Effector memory CD4-positive, alpha-beta T cell (primary cell): ENCODE results near the gene GC.
"Not testable (repeated sequence)": the region's sequence is repeated elsewhere in the genome, so short reads cannot be mapped to it uniquely, and the experiment has no call there.

ENCODE experiments used
- DNase-seq, 3 donors: peaks; one replicate each; pipeline ENCODE4 v3.0.0-alpha.2; 2020
- H3K27ac ChIP-seq: 2 replicates; pipeline ENCODE4 v1.7.0; 2013; ENCODE audit warnings: mild to moderate bottlenecking, low read length, moderate library complexity; ENCODE audit not compliant: insufficient read depth, poor library complexity, severe bottlenecking
- H3K27me3 ChIP-seq: replicated peaks from 2 replicates; pipeline ENCODE4 v1.7.0; 2013; ENCODE audit warnings: mild to moderate bottlenecking, low read length; ENCODE audit not compliant: insufficient read depth, control insufficient read depth, poor library complexity, severe bottlenecking
- H3K36me3 ChIP-seq: 2 replicates; pipeline ENCODE4 v1.7.0; 2013; ENCODE audit warnings: mild to moderate bottlenecking, low read length, moderate library complexity; ENCODE audit not compliant: control insufficient read depth, insufficient read depth
- H3K4me1 ChIP-seq: 2 replicates; pipeline ENCODE4 v1.7.0; 2013; ENCODE audit warnings: low read length, mild to moderate bottlenecking; ENCODE audit not compliant: control insufficient read depth, insufficient read depth, poor library complexity, severe bottlenecking
- H3K4me3 ChIP-seq: 2 replicates; pipeline ENCODE4 v1.7.0; 2013; ENCODE audit warnings: low read length, low read depth, mild to moderate bottlenecking; ENCODE audit not compliant: insufficient read depth, poor library complexity, severe bottlenecking
- H3K9me3 ChIP-seq: 2 replicates; pipeline ENCODE4 v1.7.0; 2013; ENCODE audit warnings: mild to moderate bottlenecking, low read length, moderate library complexity; ENCODE audit not compliant: control insufficient read depth
- total RNA-seq, 3 donors: gene quantifications; one replicate each; lab custom pipeline; 2026; lab: John Stamatoyannopoulos, UW

Gene GC
- 0 reads per million in 3 donors for total RNA-seq

- Histone ChIP-seq H3K27me3 (no peaks in the 10 kb centered on the region), H3K9me3 (no peaks in the 10 kb centered on the region), H3K27ac (no peak within 1 kb of the TSS), H3K4me1 (no peaks in the 10 kb centered on the region), H3K36me3 (no peaks in the 10 kb centered on the region), H3K4me3 (no peak within 1 kb of the TSS)
- DNase-seq, result no peak
Observed at GRCh38 chr4:71783972-71784371, at the start of gene GC. GC (minus strand) TSS chr4:71784079; CDS start chr4:71784018, 61 bp downstream.

GRCh38 chr4:71833232-71833900, 49.5 kb upstream of the GC start:
- no peaks in the 10 kb centered on the region for H3K27me3 ChIP-seq
- H3K9me3 ChIP-seq, result no peaks in the 10 kb centered on the region
- no peak for DNase-seq
- no peak overlapping the region for H3K4me3 ChIP-seq
- H3K4me1 ChIP-seq, result no peaks in the 10 kb centered on the region
- H3K36me3 ChIP-seq, result no peaks in the 10 kb centered on the region
- H3K27ac ChIP-seq, result no peak overlapping the region

- H3K27me3 ChIP-seq, result no peaks in the 10 kb centered on the region
- no peak for DNase-seq
- H3K4me3 ChIP-seq, result no peak overlapping the region
- no peaks in the 10 kb centered on the region for H3K36me3 ChIP-seq
- H3K4me1 ChIP-seq, result no peaks in the 10 kb centered on the region
- no peak overlapping the region for H3K27ac ChIP-seq
- no peaks in the 10 kb centered on the region for H3K9me3 ChIP-seq
Observed at GRCh38 chr4:71832049-71832448, 48.2 kb upstream of the GC start.

GRCh38 chr4:71830497-71831190, 46.8 kb upstream of the GC start:
- Histone ChIP-seq H3K4me3 (no peak overlapping the region), H3K4me1 (no peaks in the 10 kb centered on the region), H3K27ac (no peak overlapping the region), H3K36me3 (no peaks in the 10 kb centered on the region), H3K27me3 (no peaks in the 10 kb centered on the region), H3K9me3 (no peaks in the 10 kb centered on the region)
- DNase-seq, result no peak

GRCh38 chr4:71828470-71828869, 44.6 kb upstream of the GC start:
- Histone ChIP-seq H3K4me1 (no peaks in the 10 kb centered on the region), H3K36me3 (no peaks in the 10 kb centered on the region), H3K27me3 (no peaks in the 10 kb centered on the region), H3K9me3 (no peaks in the 10 kb centered on the region), H3K27ac (no peak overlapping the region), H3K4me3 (no peak overlapping the region)
- no peak for DNase-seq

- DNase-seq, result no peak
- no peak overlapping the region for H3K4me3 ChIP-seq
Observed at GRCh38 chr4:71827826-71828225, 43.9 kb upstream of the GC start.

GRCh38 chr4:71816676-71817303, 32.9 kb upstream of the GC start:
- no peaks in the 10 kb centered on the region for H3K4me1 ChIP-seq
- H3K9me3 ChIP-seq, result no peaks in the 10 kb centered on the region
- no peak overlapping the region for H3K27ac ChIP-seq
- H3K36me3 ChIP-seq, result no peaks in the 10 kb centered on the region
- no peak overlapping the region for H3K4me3 ChIP-seq
- DNase-seq, result no peak
- H3K27me3 ChIP-seq, result no peaks in the 10 kb centered on the region

More at GRCh38 chr4:71827826-71828225, 43.9 kb upstream of the GC start:
- no peaks in the 10 kb centered on the region for H3K27me3 ChIP-seq
- no peak overlapping the region for H3K27ac ChIP-seq
- H3K4me1 ChIP-seq, result no peaks in the 10 kb centered on the region
- no peaks in the 10 kb centered on the region for H3K36me3 ChIP-seq
- H3K9me3 ChIP-seq, result no peaks in the 10 kb centered on the region

GRCh38 chr4:71814433-71814832, 30.6 kb upstream of the GC start:
- no peaks in the 10 kb centered on the region for H3K4me1 ChIP-seq
- no peaks in the 10 kb centered on the region for H3K36me3 ChIP-seq
- no peak for DNase-seq

GRCh38 chr4:71809805-71810204, 25.9 kb upstream of the GC start:
- H3K9me3 ChIP-seq, H3K27ac ChIP-seq, DNase-seq, H3K36me3 ChIP-seq, H3K4me1 ChIP-seq, H3K27me3 ChIP-seq, H3K4me3 ChIP-seq: not testable (repeated sequence)

More at GRCh38 chr4:71814433-71814832, 30.6 kb upstream of the GC start:
- Histone ChIP-seq H3K27ac (no peak overlapping the region), H3K27me3 (no peaks in the 10 kb centered on the region), H3K9me3 (no peaks in the 10 kb centered on the region), H3K4me3 (no peak overlapping the region)

GRCh38 chr4:71807469-71807868, 23.6 kb upstream of the GC start:
- Histone ChIP-seq H3K36me3 (no peaks in the 10 kb centered on the region), H3K4me1 (no peaks in the 10 kb centered on the region), H3K9me3 (no peaks in the 10 kb centered on the region)

More at GRCh38 chr4:71807469-71807868, 23.6 kb upstream of the GC start:
- no peak overlapping the region for H3K27ac ChIP-seq
- DNase-seq, result no peak
- no peaks in the 10 kb centered on the region for H3K27me3 ChIP-seq
- H3K4me3 ChIP-seq, result no peak overlapping the region
